Adrenal gland (tissue), 5 donors: ENCODE measurements around the gene DSCAML1.

Experiments used
- CTCF ChIP-seq, 6 experiments: fragments of 450-650 bp in 4 of 6; fragments of 200-600 bp in 2 of 6; sonication (generic) in 1 of 6; IDR thresholded peaks; 1 replicate in 5 of 6; 2 replicates in 1 of 6; pipeline versions ENCODE4 v1.5.1 to v1.8.0; 2016 to 2021; ENCODE audit warnings: antibody characterized with exemption in 6 of 6, mild to moderate bottlenecking in 2 of 6, moderate library complexity in 1 of 6
- POLR2A ChIP-seq, 2 donors: fragments of 450-650 bp; IDR thresholded peaks; one replicate each; pipeline ENCODE4 v1.6.1; 2017; ENCODE audit warnings: antibody characterized with exemption in 2 of 2, mild to moderate bottlenecking in 2 of 2, moderate library complexity in 1 of 2
- donor health status: DM: no; HTN: no; CAD: no.

GRCh38 chr11:117459123-117459978 lies 337.7 kb downstream of the DSCAML1 start:
- no peak for TF ChIP-seq CTCF (IDR thresholded peaks at IDR 0.05)
- no peak for TF ChIP-seq POLR2A (IDR thresholded peaks at IDR 0.05)
